DOHH2 (cell line): ENCODE results near the gene STEAP1B.
"Not testable (repeated sequence)": the region's sequence is repeated elsewhere in the genome, so short reads cannot be mapped to it uniquely, and the experiment has no call there.

Source experiments
- H3F3A ChIP-seq: fragments of 200-600 bp; sonication (generic), shearing (Covaris generic); 2 replicates; pipeline ENCODE4 v1.6.0; 2016; ENCODE audit warnings: antibody characterized with exemption, mild to moderate bottlenecking; ENCODE audit not compliant: control insufficient read depth, insufficient read depth
- H3K27ac ChIP-seq: fragments of 200-600 bp; sonication (generic); 2 replicates; pipeline ENCODE4 v1.5.1; 2014; ENCODE audit warnings: low read depth, mild to moderate bottlenecking, low read length, moderate library complexity
- H3K27me3 ChIP-seq: fragments of 200-600 bp; sonication (generic); 2 replicates; pipeline ENCODE4 v1.6.1; 2014; ENCODE audit warnings: mild to moderate bottlenecking, low read length, mixed read lengths; ENCODE audit not compliant: control insufficient read depth
- H3K36me3 ChIP-seq: fragments of 200-600 bp; sonication (generic); 2 replicates; pipeline ENCODE4 v1.6.1; 2014; ENCODE audit warnings: mild to moderate bottlenecking, low read length, moderate library complexity, mixed read lengths; ENCODE audit not compliant: control insufficient read depth
- H3K4me1 ChIP-seq: fragments of 200-600 bp; sonication (generic); 2 replicates; pipeline ENCODE4 v1.6.1; 2014; ENCODE audit warnings: mild to moderate bottlenecking, low read length, mixed read lengths; ENCODE audit not compliant: control insufficient read depth
- H3K4me2 ChIP-seq: fragments of 200-600 bp; sonication (generic); 2 replicates; pipeline ENCODE4 v1.6.0; 2014; ENCODE audit warnings: mild to moderate bottlenecking, low read length, moderate library complexity
- H3K4me3 ChIP-seq: fragments of 200-600 bp; sonication (generic); 2 replicates; pipeline ENCODE4 v1.5.1; 2014; ENCODE audit warnings: mild to moderate bottlenecking, low read length, mixed read lengths
- H3K79me2 ChIP-seq: fragments of 200-600 bp; sonication (generic); 2 replicates; pipeline ENCODE4 v1.6.1; 2014; ENCODE audit warnings: mild to moderate bottlenecking, low read length, mixed read lengths; ENCODE audit not compliant: control insufficient read depth
- H3K9me2 ChIP-seq: fragments of 200-600 bp; sonication (generic); replicated peaks from 2 replicates; pipeline ENCODE4 v1.6.1; 2014; ENCODE audit warnings: mild to moderate bottlenecking, low read length, mixed read lengths; ENCODE audit not compliant: control insufficient read depth
- H3K9me3 ChIP-seq: fragments of 200-600 bp; sonication (generic); 2 replicates; pipeline ENCODE4 v1.6.1; 2014; ENCODE audit warnings: antibody characterized with exemption, low read length, mixed read lengths; ENCODE audit not compliant: control insufficient read depth, insufficient read depth
- H4K20me1 ChIP-seq: fragments of 200-600 bp; sonication (generic); 2 replicates; pipeline ENCODE4 v1.6.0; 2014; ENCODE audit warnings: low read depth, mild to moderate bottlenecking, antibody characterized with exemption, low read length, moderate library complexity; ENCODE audit not compliant: control insufficient read depth, insufficient read depth
- CTCF ChIP-seq: fragments of 200-600 bp; sonication (generic); IDR thresholded peaks from one replicate; pipeline ENCODE4 v1.5.1; 2014; ENCODE audit warnings: antibody characterized with exemption, mild to moderate bottlenecking, low read depth, low read length; ENCODE audit not compliant: poor library complexity, severe bottlenecking

The STEAP1B gene

GRCh38 chr7:22523478-22524352 is 23.7 kb upstream of the STEAP1B start:
- not testable (repeated sequence) for H3K27me3 ChIP-seq, H3K4me3 ChIP-seq, H3K27ac ChIP-seq, H3K9me3 ChIP-seq, H3K79me2 ChIP-seq, H3K36me3 ChIP-seq, H3F3A ChIP-seq, H3K9me2 ChIP-seq, H4K20me1 ChIP-seq
- peaks cover 12% of the 10 kb centered on the region for H3K4me1 ChIP-seq
- TF ChIP-seq CTCF: peak; percentile 54
- H3K4me2 ChIP-seq: peak overlapping the region; percentile 48; the same call in 1 of the 2 replicates

- not testable (repeated sequence) for H3K27me3 ChIP-seq, H3K4me3 ChIP-seq, H3K9me3 ChIP-seq, H3K36me3 ChIP-seq, H3K27ac ChIP-seq, H3K79me2 ChIP-seq, H3F3A ChIP-seq, H4K20me1 ChIP-seq, H3K9me2 ChIP-seq, H3K4me2 ChIP-seq
- H3K4me1 ChIP-seq: peaks cover 27% of the 10 kb centered on the region
Observed at GRCh38 chr7:22519560-22519959, 19.6 kb upstream of the STEAP1B start.

- H3K36me3 ChIP-seq, H3K9me3 ChIP-seq, H3K27me3 ChIP-seq, H4K20me1 ChIP-seq, H3K27ac ChIP-seq, H3F3A ChIP-seq, H3K9me2 ChIP-seq, H3K79me2 ChIP-seq: not testable (repeated sequence)
- H3K4me2 ChIP-seq: peak overlapping the region; percentile 51
- peaks cover 16% of the 10 kb centered on the region for H3K4me1 ChIP-seq
- H3K4me3 ChIP-seq: peak overlapping the region; percentile 22; the same call in 1 of the 2 replicates
Observed at GRCh38 chr7:22516950-22517349, 17.0 kb upstream of the STEAP1B start.

DNA sequence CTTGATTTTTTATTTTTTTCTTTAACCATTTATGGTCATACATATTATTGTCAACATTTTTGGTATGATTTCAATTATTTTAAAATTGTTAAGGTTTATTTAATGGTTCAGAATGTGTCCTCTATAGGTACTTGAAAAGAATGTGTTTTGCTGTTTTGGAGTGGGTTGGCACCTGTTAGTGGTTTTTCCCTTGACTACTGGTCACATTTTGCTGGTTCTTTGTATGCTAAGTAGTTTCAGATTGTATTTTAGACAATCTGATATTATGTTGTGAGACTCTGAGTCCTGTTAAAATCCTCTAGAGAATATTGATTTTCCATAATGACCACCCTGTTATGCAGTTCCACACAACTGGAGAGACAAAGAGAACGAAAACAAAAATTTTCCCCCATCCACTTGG is 15.0 kb upstream of the STEAP1B start:
- H3K9me3 ChIP-seq, H3K4me2 ChIP-seq, H3K27ac ChIP-seq: not testable (repeated sequence)

DNA sequence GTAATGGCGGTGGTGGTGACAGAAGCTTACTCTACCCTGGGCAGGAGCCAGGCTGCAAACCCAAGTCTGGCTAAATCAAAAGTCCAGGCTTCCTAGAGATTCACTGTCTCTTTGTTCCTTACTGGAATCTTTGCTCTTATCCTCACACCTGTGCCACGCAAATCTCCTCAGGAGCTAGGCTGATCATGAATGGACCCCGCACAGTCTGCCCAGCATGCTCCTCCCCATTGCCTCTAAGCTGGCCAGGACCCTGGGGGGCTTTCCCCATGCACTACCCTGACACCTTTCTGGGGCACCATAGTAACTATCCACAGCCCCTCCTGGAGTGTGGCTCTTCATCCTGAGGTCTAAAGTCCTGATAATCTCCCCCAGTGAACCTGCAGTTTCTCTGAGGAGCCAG is 7.3 kb upstream of the STEAP1B start:
- H3K9me3 ChIP-seq, H3K27me3 ChIP-seq, H3K4me3 ChIP-seq, H3K79me2 ChIP-seq, H4K20me1 ChIP-seq, H3K27ac ChIP-seq, H3K4me2 ChIP-seq, H3K36me3 ChIP-seq, H3F3A ChIP-seq, H3K9me2 ChIP-seq, H3K4me1 ChIP-seq: not testable (repeated sequence)

More for the DNA sequence above, 15.0 kb upstream of the STEAP1B start:
- H3F3A ChIP-seq, H3K27me3 ChIP-seq, H3K4me3 ChIP-seq, H3K36me3 ChIP-seq, H3K79me2 ChIP-seq, H3K9me2 ChIP-seq, H4K20me1 ChIP-seq: not testable (repeated sequence)
- H3K4me1 ChIP-seq: peaks cover 16% of the 10 kb centered on the region

DNA sequence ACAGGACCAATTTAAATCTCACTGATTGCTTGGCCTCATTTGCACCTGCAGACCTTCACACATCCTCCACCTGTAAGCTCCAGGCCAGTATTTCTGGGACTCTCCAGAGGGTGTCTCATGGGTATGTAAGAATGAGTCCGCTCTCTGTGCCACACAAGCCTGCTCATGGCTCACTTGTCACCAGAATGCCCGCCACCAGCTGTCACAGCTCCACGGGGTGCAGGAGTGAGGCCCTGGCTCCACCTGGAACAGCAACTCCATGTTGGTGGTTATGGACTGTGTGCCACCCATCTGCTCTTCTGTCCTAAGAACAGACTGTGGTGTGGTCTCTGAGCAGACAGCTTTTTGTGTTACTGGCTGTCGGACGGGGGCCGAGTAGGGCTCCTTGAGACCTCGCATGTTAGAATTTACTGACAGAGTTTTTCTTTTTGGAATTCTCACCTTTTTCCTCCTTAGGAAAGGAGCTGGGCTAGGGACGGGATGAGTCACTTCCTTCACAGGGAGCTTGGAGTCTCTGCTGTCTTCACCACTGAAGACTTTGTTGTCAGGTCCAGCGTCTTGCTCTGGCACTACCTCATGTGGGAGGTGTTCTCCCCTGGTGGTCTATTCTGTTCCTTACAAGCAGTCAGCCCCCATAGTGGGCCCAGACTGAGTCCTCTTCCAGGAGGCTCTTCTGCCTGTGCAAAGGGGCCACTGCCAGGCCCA is 6.5 kb upstream of the STEAP1B start:
- not testable (repeated sequence) for H3K27me3 ChIP-seq, H3F3A ChIP-seq, H3K4me1 ChIP-seq, H3K4me3 ChIP-seq, H3K36me3 ChIP-seq, H3K79me2 ChIP-seq, H4K20me1 ChIP-seq, H3K27ac ChIP-seq, H3K4me2 ChIP-seq, H3K9me3 ChIP-seq, H3K9me2 ChIP-seq
